ENCODE measurements around the gene CUL4B.
"Not testable (repeated sequence)": the region's sequence is repeated elsewhere in the genome, so short reads cannot be mapped to it uniquely, and the experiment has no call there.

CUL4B gene

DNA sequence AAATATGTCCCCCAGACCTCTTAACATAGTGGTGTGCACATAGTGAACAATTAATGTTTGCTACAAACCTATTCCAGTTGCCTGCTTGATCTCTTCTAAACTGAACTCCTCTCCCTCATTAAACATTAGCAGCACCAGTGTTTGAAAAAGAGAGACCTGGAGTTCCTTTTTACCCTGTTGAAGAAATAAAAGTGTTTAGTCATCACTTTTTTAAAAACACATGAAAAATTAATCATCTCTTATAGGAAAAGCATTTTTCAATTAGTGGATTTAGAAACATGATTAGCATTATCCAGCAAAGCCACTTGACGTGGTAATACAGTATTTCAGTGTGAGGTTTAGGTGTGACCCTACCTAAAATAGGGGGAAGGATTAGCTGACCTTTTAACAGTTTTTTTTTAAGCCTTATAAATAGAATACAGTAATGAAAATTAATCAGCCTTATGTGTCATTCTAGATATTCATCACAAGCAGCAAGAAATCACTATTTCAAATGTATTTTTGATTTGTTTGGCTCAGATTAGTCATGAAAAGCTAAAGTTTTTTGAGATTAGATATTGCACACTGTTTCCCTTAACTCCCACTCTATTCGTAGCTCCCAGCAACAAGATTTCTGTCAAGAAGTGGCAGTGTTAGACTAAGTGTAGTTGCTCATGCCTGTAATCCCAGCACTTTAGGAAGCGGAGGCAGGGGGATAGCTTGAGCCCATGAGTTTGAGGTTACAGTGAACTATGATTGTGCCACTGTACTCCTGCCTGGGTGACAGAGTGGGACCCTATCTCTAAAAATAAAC, 26.2 kb downstream of the CUL4B start:
- no peak overlapping the region for H3K27ac ChIP-seq

DNA sequence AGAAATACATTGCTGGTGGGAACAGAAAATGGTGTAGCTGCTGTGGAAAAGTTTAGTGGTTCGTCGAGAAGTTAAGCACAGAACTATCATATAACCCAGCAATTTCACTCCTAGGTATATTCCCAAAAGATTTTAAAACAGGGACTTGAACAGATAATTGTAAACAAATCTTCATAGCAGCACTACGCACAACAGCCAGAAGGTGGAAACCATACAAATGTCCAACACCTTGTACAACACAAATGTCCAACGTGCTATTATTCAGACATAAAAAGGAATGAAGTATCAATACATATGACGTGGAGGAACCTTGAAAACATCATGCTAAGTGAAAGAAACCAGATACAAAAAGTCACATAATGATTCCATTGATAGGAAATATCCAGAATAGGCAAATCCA, 37.9 kb downstream of the CUL4B start:
- no peak overlapping the region for H3K27ac ChIP-seq
- no peak for DNase-seq (ENCODE audit: low read depth, low spot score)

More for the DNA sequence above, 26.2 kb downstream of the CUL4B start:
- no peak for DNase-seq (ENCODE audit: low read depth, low spot score)

GRCh38 chrX:120517936-120518335, 42.8 kb downstream of the CUL4B start:
- H3K27ac ChIP-seq, result peak overlapping the region; percentile 54
- DNase-seq (ENCODE audit: low read depth, low spot score), result peak; percentile 12

DNA sequence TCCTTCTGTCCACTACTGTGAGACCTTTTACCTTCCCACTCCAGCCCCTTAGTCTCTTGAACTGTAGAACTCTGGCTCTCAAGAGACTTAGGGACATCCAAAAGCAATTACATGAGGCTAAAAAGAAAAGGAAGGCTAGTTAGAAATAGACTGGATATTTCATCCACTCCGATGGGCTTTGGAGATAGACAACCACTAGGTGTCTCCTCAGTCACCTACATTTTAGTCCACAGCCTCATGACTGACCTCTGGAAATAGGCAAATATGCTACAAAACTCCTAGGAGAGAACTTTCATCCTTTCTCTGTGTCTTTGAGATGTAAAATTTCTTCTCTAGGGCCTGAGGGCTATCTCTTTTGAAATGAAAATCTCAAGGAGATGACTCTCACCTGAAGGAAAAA, 46.5 kb downstream of the CUL4B start:
- H3K27ac ChIP-seq, result no peak overlapping the region
- DNase-seq (ENCODE audit: low read depth, low spot score), result no peak

DNA sequence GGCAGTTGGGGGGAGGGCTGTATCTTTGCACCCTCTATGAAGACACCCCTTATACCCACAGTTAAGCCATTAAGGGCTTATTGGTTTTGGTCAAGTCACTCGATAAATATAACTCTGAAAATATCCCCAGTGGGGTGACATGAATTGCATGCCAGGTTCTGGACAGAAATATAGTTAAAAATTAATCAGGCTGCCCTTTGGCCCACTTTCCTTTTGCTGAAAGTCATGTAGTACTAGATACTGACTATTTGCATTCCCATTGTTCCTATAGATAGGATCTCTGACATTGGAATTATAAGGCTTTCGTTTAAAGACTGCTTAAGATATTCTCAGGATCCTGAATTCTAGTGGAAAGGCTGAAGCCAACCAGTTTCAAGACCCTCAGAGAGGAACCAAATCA, 48.1 kb downstream of the CUL4B start:
- no peak overlapping the region for H3K27ac ChIP-seq
- DNase-seq (ENCODE audit: low read depth, low spot score), result no peak

DNA sequence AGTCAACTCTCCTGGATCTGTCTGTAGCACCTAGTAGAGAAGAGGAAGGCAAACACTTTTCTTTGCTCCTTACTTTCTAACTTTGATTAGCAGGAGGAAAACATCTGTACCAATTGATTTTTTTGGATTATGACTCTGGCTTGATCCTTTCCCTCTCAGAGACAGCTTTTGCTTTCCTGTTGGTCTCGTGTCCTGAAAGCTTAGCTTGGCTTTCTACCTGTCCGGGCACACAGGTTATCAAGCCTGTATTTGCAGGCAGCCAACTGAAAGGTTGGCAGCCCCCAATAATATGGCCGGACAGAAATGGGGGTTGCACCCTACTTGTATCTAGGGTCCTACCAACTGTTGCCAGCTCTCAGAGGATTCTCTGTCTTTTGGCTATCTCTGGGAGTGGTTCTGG, 48.5 kb downstream of the CUL4B start:
- H3K27ac ChIP-seq, result no peak overlapping the region
- no peak for DNase-seq (ENCODE audit: low read depth, low spot score)

DNA sequence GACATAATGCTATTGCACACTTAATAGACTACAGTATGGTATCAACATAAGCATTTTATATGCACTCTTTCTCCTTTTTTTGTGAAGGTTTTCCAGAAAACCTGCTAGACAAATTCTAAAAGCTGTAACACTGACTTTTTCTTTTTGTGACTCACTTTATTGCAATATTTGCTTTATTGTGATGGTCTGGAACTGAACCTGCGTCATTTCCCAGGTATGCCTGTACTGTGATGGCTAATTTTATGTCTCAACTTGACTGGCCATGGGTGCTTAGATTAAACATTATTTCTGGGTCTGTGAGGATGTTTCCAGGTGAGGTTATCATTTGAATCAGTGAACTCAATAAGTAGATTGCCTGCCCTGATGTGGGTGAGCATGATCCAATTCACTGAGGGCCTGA, 56.2 kb downstream of the CUL4B start:
- DNase-seq (ENCODE audit: low read depth, low spot score), result no peak
- H3K27ac ChIP-seq, result peak overlapping the region; percentile 90

DNA sequence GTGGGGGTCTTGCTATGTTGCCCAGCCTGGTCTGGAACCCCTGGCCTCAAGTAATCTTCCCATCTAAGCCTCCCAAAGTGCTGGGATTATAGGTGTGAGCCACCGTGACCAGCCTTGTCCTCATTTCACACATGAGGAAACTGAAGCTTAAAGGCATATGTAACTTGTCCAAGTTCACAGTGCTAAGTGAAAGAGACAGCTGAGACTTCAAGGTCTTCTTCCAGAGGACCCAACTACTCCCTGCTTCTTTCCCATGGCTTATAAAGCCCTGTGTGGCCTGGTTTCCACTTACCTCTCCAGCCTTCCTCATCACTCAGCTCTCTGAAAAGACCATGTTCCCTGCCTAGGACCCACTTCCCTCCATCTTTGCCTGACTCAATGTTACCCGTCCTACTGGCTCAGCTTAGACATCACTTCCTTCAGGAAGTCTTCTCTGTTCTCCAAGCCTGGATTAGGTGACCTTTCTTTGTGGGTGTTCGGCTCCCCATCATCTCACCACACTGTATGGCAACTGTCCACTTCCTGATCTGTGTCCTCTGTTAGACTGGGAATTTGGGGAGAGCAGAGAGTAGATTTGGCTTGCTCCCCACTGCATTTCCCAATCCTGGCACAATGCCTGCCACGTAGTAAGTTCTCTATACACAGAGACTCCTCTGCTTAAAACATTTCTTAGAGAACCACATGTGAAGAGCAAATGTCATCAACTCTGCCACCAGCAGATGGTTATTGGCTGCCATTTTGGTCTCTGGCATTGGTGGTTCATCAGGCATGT, 61.3 kb downstream of the CUL4B start:
- no peak overlapping the region for H3K27ac ChIP-seq
- DNase-seq (ENCODE audit: low read depth, low spot score), result no peak

DNA sequence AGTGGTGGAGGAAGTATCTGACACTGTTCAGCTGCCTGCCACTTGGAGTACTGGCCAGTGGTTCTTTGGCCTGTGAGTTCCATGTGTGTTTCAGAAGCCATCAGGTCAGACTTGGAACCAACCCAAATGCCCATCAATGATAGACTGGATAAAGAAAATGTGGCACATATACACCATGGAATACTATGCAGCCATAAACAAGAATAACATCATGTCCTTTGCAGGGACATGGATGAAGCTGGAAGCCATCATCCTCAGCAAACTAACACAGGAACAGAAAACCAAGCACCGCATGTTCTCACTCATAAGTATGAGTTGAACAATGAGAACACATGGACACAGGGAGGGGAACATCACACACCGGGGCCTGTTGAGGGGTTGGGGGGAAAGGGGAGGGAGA, 70.6 kb downstream of the CUL4B start:
- not testable (repeated sequence) for H3K27ac ChIP-seq; DNase-seq (ENCODE audit: low read depth, low spot score)

GRCh38 chrX:120486786-120487185, 74.0 kb downstream of the CUL4B start:
- DNase-seq (ENCODE audit: low read depth, low spot score), result no peak
- H3K27ac ChIP-seq, result no peak overlapping the region

DNA sequence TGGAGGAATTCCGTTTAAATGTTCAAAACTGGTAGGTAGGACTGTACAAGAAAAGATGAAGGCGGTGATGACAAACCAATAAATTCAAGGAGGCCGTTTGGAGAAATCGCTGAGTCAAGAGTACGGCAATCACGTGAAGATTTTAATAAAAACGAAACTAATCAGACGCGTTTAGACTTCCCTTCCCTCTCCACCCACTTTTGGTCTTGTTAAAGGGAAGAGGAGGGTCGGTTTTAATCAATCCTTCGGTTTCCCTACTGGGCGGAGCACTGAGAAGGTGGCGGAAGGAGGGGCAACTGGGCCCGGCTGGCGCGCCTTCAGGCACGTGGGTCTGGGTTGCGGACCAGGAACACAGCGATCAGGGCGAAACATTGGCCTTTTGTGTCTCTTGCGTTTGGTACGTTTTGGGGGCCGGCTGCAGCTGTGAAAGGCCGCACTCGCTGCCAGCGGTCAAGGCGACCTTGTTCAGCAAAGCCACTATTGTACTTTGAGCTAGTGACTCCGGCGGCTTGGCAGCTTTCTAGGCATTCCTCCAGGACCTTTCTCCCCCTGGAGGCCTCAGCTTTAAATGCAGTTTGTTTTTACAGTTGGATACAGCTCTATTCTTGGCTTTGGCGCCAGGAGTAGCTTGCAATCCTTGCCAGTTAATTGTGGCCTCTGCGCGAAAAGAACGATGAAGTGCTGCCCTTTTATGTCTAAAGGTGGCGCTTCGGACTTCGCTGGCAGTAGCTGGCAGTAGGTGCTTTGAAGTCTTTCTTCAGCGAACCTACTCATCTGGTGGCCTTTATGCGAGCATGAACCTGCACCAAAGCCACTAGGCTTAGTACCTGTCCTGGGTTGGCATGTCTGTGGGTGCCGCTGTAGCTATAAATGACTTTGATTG, 74.9 kb downstream of the CUL4B start:
- DNase-seq (ENCODE audit: low read depth, low spot score), result no peak

GRCh38 chrX:120485315-120485637, 75.5 kb downstream of the CUL4B start:
- H3K27ac ChIP-seq, result peak overlapping the region; percentile 69
- DNase-seq (ENCODE audit: low read depth, low spot score), result no peak

More for the DNA sequence above, 74.9 kb downstream of the CUL4B start:
- peak overlapping the region; percentile 69 for H3K27ac ChIP-seq

GRCh38 chrX:120477453-120477852, 83.3 kb downstream of the CUL4B start:
- no peak overlapping the region for H3K27ac ChIP-seq
- no peak for DNase-seq (ENCODE audit: low read depth, low spot score)

DNA sequence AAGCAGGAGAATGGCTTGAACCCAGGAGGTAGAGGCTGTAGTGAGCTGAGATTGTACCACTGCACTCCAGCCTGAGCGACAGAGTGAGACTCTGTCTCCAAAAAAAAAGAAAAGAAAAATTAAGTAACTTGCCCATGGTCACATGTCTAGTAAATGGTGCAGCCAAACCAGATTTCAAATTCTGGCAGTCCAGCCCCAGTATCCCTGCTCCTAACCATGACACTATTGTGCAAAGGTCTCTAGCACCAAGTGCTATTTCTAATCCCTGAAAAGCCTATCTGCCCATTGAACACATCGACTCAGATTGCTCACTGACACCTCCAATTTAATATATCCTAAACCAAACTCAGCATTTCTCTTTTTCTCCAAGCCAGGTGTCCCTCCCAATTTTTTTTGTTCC, 84.0 kb downstream of the CUL4B start:
- no peak overlapping the region for H3K27ac ChIP-seq
- DNase-seq (ENCODE audit: low read depth, low spot score), result no peak

GRCh38 chrX:120475447-120475846, 85.3 kb downstream of the CUL4B start:
- DNase-seq (ENCODE audit: low read depth, low spot score); H3K27ac ChIP-seq: not testable (repeated sequence)
